ENCODE data around the gene STON2. TPM values are rescaled to one million over a fixed set of nuclear protein-coding genes. Genes with fewer than 3 reads are reported as not detected.

Gene STON2
- total RNA-seq, 1 experiment from 2014 or later, result 12.3 TPM

DNA sequence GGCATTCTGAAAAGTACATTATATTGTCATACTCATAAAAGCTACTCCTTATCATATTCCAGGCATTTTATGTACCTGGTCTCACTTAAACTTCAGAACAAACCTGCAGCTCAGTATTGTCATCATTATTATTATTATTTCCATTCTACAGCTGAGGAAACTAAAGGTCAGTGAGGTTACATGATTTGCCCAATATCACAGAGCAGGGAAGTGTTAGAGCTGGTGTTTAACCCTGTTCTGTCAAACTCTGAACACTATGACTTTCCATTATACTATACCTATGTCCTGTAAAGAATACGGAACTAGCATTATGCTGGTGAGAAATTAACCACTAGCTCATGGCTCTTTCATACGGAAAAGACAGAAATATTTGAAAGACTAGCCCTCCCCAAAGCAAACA is 56.4 kb downstream of the STON2 start:
- TF ChIP-seq CTCF (conservative IDR thresholded peaks at IDR 0.05; ENCODE audit: low read depth, low read length) (no peak), EZH2 (IDR thresholded peaks at IDR 0.05; ENCODE audit: low read length, unreplicated experiment) (no peak), EZH2phosphoT487 (IDR thresholded peaks at IDR 0.05; ENCODE audit: borderline replicate concordance, low read length) (no peak)
- no peak for DNase-seq
- POLR2A ChIA-PET (ENCODE audit: unreplicated experiment), result no interaction called here
- no peak overlapping the region for H2AFZ ChIP-seq (ENCODE audit: low read length)
- H3K4me2 ChIP-seq (ENCODE audit: low read length), result no peak overlapping the region
- no TSS peak for BruUV-seq (replicated peaks)
- ATAC-seq, result no peak
- H3K79me2 ChIP-seq (ENCODE audit: low read length), result no peaks in the 10 kb centered on the region
- no peaks in the 10 kb centered on the region for H3K9me2 ChIP-seq (replicated peaks; ENCODE audit: low read length)
- no peaks in the 10 kb centered on the region for H3K4me1 ChIP-seq (ENCODE audit: insufficient read depth, low read length)
- H3K9me3 ChIP-seq (ENCODE audit: low read length), result no peaks in the 10 kb centered on the region
- H3K27ac ChIP-seq (ENCODE audit: low read length), result no peak overlapping the region
- no peaks in the 10 kb centered on the region for H3F3A ChIP-seq (ENCODE audit: low read length, unreplicated experiment)
- intact Hi-C loops (cut with micrococcal nuclease), result no loop called here
- no peaks in the 10 kb centered on the region for H4K20me1 ChIP-seq (ENCODE audit: low read length)
- H3K4me3 ChIP-seq (ENCODE audit: low read length), result no peak overlapping the region
- no peak overlapping the region for H3K9ac ChIP-seq (ENCODE audit: low read length)
- H3K36me3 ChIP-seq (ENCODE audit: low read depth, low read length), result no peaks in the 10 kb centered on the region
- no peaks in the 10 kb centered on the region for H3K27me3 ChIP-seq (ENCODE audit: low read length)
- CTCF ChIA-PET, result no interaction called here

GRCh38 chr14:81342850-81343580 is 57.1 kb downstream of the STON2 start:
- no peaks in the 10 kb centered on the region for H3K4me1 ChIP-seq (ENCODE audit: insufficient read depth, low read length)
- intact Hi-C loops (cut with micrococcal nuclease), result no loop called here
- DNase-seq (no peak), ATAC-seq (no peak)
- H3K4me3 ChIP-seq (ENCODE audit: low read length), result no peak overlapping the region
- H3K9me2 ChIP-seq (replicated peaks; ENCODE audit: low read length), result no peaks in the 10 kb centered on the region
- H3K4me2 ChIP-seq (ENCODE audit: low read length), result no peak overlapping the region
- TF ChIP-seq CTCF (conservative IDR thresholded peaks at IDR 0.05; ENCODE audit: low read depth, low read length) (no peak), EZH2 (IDR thresholded peaks at IDR 0.05; ENCODE audit: low read length, unreplicated experiment) (no peak)
- ChIA-PET CTCF (no interaction called here), POLR2A (ENCODE audit: unreplicated experiment) (no interaction called here)
- H2AFZ ChIP-seq (ENCODE audit: low read length), result no peak overlapping the region
- BruUV-seq (replicated peaks), result no TSS peak
- no peaks in the 10 kb centered on the region for H3K79me2 ChIP-seq (ENCODE audit: low read length)
- H3K9me3 ChIP-seq (ENCODE audit: low read length), result no peaks in the 10 kb centered on the region
- H3K9ac ChIP-seq (ENCODE audit: low read length), result no peak overlapping the region
- no peak overlapping the region for H3K27ac ChIP-seq (ENCODE audit: low read length)
- no peaks in the 10 kb centered on the region for H4K20me1 ChIP-seq (ENCODE audit: low read length)
- no peaks in the 10 kb centered on the region for H3F3A ChIP-seq (ENCODE audit: low read length, unreplicated experiment)
- H3K27me3 ChIP-seq (ENCODE audit: low read length), result no peaks in the 10 kb centered on the region
- no peaks in the 10 kb centered on the region for H3K36me3 ChIP-seq (ENCODE audit: low read depth, low read length)

DNA sequence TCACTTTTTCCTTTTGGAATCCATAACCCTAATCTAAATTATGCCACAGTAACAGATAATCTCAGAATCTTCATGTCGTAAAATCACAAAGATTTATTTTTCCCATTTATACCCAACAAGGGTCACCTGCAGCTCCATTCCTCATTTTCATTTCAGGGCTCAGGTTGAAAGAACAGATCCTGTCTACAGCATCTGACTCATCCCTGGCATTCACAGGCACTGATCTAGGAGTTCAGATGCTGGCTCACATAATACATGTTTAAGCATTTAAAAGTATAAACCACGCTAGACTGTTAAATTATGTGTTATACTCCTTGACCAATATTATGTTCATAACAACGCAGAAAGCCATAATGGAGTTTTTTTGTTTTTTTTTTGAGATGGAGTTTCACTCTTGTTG is 58.3 kb downstream of the STON2 start:
- intact Hi-C loops (cut with micrococcal nuclease), result no loop called here
- Histone ChIP-seq H4K20me1 (ENCODE audit: low read length) (no peaks in the 10 kb centered on the region), H2AFZ (ENCODE audit: low read length) (no peak overlapping the region), H3K9me3 (ENCODE audit: low read length) (no peaks in the 10 kb centered on the region), H3K4me2 (ENCODE audit: low read length) (no peak overlapping the region), H3K4me1 (ENCODE audit: insufficient read depth, low read length) (peaks cover 8% of the 10 kb centered on the region), H3K79me2 (ENCODE audit: low read length) (no peaks in the 10 kb centered on the region), H3K9me2 (replicated peaks; ENCODE audit: low read length) (no peaks in the 10 kb centered on the region), H3K27ac (ENCODE audit: low read length) (no peak overlapping the region), H3K36me3 (ENCODE audit: low read depth, low read length) (no peaks in the 10 kb centered on the region), H3K27me3 (ENCODE audit: low read length) (no peaks in the 10 kb centered on the region), H3K9ac (ENCODE audit: low read length) (no peak overlapping the region), H3K4me3 (ENCODE audit: low read length) (no peak overlapping the region), H3F3A (ENCODE audit: low read length, unreplicated experiment) (no peaks in the 10 kb centered on the region)
- no peak for DNase-seq
- TF ChIP-seq CTCF (conservative IDR thresholded peaks at IDR 0.05; ENCODE audit: low read depth, low read length) (no peak), EZH2 (IDR thresholded peaks at IDR 0.05; ENCODE audit: low read length, unreplicated experiment) (no peak), EZH2phosphoT487 (IDR thresholded peaks at IDR 0.05; ENCODE audit: borderline replicate concordance, low read length) (no peak)
- ATAC-seq, result peak; percentile 44; the same call in 1 of the 2 replicates
- BruUV-seq (replicated peaks), result no TSS peak
- CTCF ChIA-PET, result no interaction called here
- POLR2A ChIA-PET (ENCODE audit: unreplicated experiment), result no interaction called here
